GM12878 (cell line): Measurements from ENCODE around the gene CCDC9B. TPM values are rescaled to one million over a fixed set of nuclear protein-coding genes. Genes with fewer than 3 reads are reported as not detected.

Source experiments
- CUX1 ChIP-seq: IDR thresholded peaks from 2 replicates; pipeline ENCODE4 v1.6.1; 2012; ENCODE audit warnings: improper control_type of control experiment, low read depth, low read length; ENCODE audit not compliant: insufficient replicate concordance
- ETV6 ChIP-seq, 2 experiments: fragments of 450-650 bp in 1 of 2; IDR thresholded peaks in 1 of 2; conservative IDR thresholded peaks in 1 of 2; 2 replicates each; pipeline ENCODE4 v1.6.1; 2014; ENCODE audit warnings: antibody characterized with exemption in 1 of 2, borderline replicate concordance in 1 of 2, low read depth in 1 of 2, mild to moderate bottlenecking in 1 of 2, moderate library complexity in 1 of 2
- HDAC2 ChIP-seq: fragments of 200-600 bp; sonication (generic); IDR thresholded peaks from 2 replicates; pipeline ENCODE4 v1.6.1; 2017
- KLF5 ChIP-seq: fragments of 450-650 bp; IDR thresholded peaks from 2 replicates; pipeline ENCODE4 v1.6.1; 2014; ENCODE audit warnings: mild to moderate bottlenecking; ENCODE audit not compliant: partially characterized antibody
- MLLT1 ChIP-seq: fragments of 450-650 bp; IDR thresholded peaks from 2 replicates; pipeline ENCODE4 v1.6.1; 2016; ENCODE audit warnings: mild to moderate bottlenecking
- SMAD5 ChIP-seq: IDR thresholded peaks from 2 replicates; pipeline ENCODE4 v1.6.1; 2016; ENCODE audit warnings: antibody characterized with exemption, low read depth
- ZNF217 ChIP-seq: fragments of 450-650 bp; IDR thresholded peaks from 2 replicates; pipeline ENCODE4 v1.6.1; 2017; ENCODE audit warnings: antibody characterized with exemption, mild to moderate bottlenecking
- polyA plus RNA-seq, 11 experiments: library from polyadenylated mRNA; depleted of rRNA in 4 of 11; unstranded in 6 of 11; stranded (reverse) in 5 of 11; fragments of >200 nt; fragmentation: Nextera tagmentation in 4 of 11; fragmentation: Illumina TruSeq in 1 of 11; extraction: Ambion mirVana in 4 of 11; extraction: Trizol in 1 of 11; gene quantifications; 1 replicate in 1 of 11; 2 replicates in 10 of 11; pipeline versions ENCODE4 v1.2.1 to v1.2.3, GENCODE V29; 2011 to 2016; ENCODE audit warnings: inconsistent platforms in 2 of 11, missing spikeins in 2 of 11, low read depth in 1 of 11
- total RNA-seq, 4 experiments: library from RNA; depleted of rRNA in 3 of 4; stranded (reverse); fragments of >200 nt in 3 of 4; fragmentation: Illumina TruSeq in 1 of 4; extraction: Trizol in 1 of 4; gene quantifications; 2 replicates each; pipeline versions ENCODE4 v1.2.1 to v1.2.3, GENCODE V29; 2013 to 2021

CCDC9B gene
- total and polyA plus RNA-seq, 10 of the 15 experiments (the other 5 are each of a cell fraction or from before 2014, with no cell fraction given) = 0.01 to 0.08 (median 0.03) TPM; not detected in 6

GRCh38 chr15:40346579-40347558 lies 6.1 kb upstream of the CCDC9B start (continued):
- TF ChIP-seq SMAD5 (no peak), ETV6 (conservative IDR thresholded peaks at IDR 0.05 in 1 of 2, IDR thresholded peaks at IDR 0.05 in 1 of 2; ENCODE audit: borderline replicate concordance in 1 of 2, low read depth in 1 of 2) (no peak), CUX1 (no peak), KLF5 (no peak), ZNF217 (no peak), MLLT1 (no peak), HDAC2 (no peak)
- TF ChIP-seq, all 136 proteins: peak for 0
